Activated CD4-positive, alpha-beta T cell treated with anti-CD3 and anti-CD28 coated beads, Interleukin-2, amount 50 U/mL, for 24 hours (primary cell): ENCODE data around the gene FRA10AC1.

Source experiments
- DNase-seq, 2 donors: peaks; one replicate each; pipeline ENCODE4 v3.0.0-alpha.2; 2020; ENCODE audit warnings: low read depth in 1 of 2, low spot score in 1 of 2

FRA10AC1 gene

DNA sequence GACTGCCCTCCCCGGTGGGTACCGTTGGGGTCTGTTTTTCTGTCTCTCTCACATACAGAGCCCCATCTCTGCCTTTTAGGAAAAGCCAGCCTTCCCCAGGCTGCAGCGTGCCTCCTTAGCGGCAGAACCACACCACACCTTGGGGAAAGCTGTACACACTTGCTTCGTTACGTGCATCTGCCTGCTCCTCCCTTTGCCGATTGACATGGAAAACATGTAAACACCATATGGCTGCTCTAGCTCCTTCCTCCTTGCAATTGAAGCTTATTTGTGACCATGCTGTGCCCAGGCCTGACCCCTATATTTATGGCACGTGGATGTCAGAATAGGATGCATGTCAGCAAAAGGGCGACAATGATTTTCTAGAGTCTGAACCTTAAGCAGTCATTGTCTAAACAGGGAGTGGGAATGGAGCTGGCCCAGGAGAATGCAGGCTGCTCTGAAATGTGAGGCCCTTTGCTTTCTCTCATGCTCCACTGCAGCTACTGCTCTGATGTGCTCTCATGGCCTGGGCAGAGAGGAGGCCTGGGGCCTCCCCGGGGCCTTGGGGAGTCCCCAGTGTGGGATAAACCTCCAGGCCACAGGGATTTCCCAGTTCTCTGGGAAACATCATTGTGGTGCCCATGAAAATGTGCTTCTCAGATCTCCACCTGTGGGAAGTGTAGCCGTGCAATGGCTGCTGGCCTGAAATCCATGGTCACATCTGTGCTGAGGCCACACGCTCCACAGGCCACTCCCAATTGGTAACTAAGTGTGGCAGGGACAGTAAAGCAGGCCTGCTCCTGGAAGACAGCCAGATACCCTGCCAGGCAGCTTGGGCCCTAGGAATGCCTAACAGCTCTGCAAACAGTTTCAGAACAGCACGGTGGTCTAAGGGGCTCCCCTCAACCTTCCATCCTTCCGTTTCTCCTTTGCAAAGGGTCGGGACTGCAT lies 71.5 kb downstream of the FRA10AC1 start:
- no peak for DNase-seq

- no peak for DNase-seq
Measured at GRCh38 chr10:93629647-93630305, 72.6 kb downstream of the FRA10AC1 start.

DNA sequence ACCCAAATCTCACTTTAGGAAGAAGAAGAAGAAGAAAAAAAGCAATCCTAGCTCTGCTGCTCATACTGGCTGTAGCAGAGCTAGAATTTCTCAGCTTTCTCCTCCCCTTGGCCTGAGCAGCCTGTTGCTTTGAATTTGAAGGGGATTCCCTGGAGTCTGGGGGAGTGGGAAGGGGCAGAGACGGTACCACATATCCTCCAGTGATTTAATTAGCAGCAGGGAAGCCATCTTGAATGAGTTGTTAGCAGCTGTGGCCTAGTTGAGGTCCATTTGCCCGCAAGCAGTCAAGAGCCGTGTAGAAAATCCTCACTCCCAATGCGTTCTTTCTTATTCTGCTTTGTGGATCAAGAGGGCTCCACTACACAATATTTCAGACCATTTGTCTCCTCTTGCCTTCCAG lies 73.5 kb downstream of the FRA10AC1 start:
- no peak for DNase-seq

DNA sequence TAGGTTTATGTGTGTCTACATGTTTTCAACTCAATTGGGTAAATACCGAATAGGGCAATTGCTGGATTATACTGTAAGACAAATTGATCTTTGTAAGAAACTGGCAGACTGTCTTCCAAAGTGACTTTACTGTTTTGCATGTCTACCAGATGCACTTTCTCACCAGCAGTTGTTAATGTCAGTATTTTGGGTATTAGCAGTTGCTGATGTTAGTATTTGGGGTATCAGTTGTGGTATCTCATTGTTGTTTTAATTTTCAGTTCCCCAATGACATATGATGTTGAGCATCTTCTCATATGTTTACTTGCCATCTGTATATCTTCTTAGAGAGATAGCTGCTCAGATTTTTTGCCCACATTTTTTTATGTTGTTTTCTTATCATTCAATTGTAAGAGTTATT lies 79.5 kb downstream of the FRA10AC1 start:
- DNase-seq, result no peak

GRCh38 chr10:93620925-93621324 lies 81.5 kb downstream of the FRA10AC1 start:
- DNase-seq, result no peak
